Thymus (tissue), 11 donors: ENCODE results near the gene AGA. TPM values are rescaled to one million over a fixed set of nuclear protein-coding genes. Genes with fewer than 3 reads are reported as not detected.
A peak's percentile ranks its signal among the peaks of the same experiment; 100 is the strongest.

Experiments used
- DNase-seq, 9 donors: peaks; one replicate each; pipeline ENCODE4 v3.0.0-alpha.2; 2013; ENCODE audit warnings: low spot score in 9 of 9, low read depth in 6 of 9, missing footprints in 1 of 9
- H3K27ac ChIP-seq, 2 donors: one replicate each; pipeline ENCODE4 v1.5.1; 2013; ENCODE audit warnings: control low read depth in 1 of 2, low read depth in 1 of 2, low read length in 1 of 2, mild to moderate bottlenecking in 1 of 2, moderate library complexity in 1 of 2
- H3K27me3 ChIP-seq, 2 donors: one replicate each; pipeline ENCODE4 v1.5.1; 2013; ENCODE audit warnings: low read length in 1 of 2; ENCODE audit not compliant: control insufficient read depth in 2 of 2, insufficient read depth in 1 of 2
- H3K36me3 ChIP-seq, 2 donors: one replicate each; pipeline ENCODE4 v1.5.1; 2013; ENCODE audit warnings: low read length in 1 of 2, mild to moderate bottlenecking in 1 of 2, moderate library complexity in 1 of 2; ENCODE audit not compliant: control insufficient read depth in 2 of 2, insufficient read depth in 2 of 2
- H3K4me1 ChIP-seq, 2 donors: one replicate each; pipeline ENCODE4 v1.5.1; 2013; ENCODE audit warnings: low read length in 2 of 2; ENCODE audit not compliant: control insufficient read depth in 2 of 2, insufficient read depth in 2 of 2
- H3K4me3 ChIP-seq, 2 donors: one replicate each; pipeline ENCODE4 v1.5.1; 2013; ENCODE audit warnings: low read length in 2 of 2, control low read depth in 1 of 2, mild to moderate bottlenecking in 1 of 2
- H3K9me3 ChIP-seq, 2 donors: one replicate each; pipeline ENCODE4 v1.5.1; 2013; ENCODE audit warnings: low read length in 1 of 2, mild to moderate bottlenecking in 1 of 2; ENCODE audit not compliant: control insufficient read depth in 2 of 2, insufficient read depth in 1 of 2
- WGBS: extraction: QIAGEN DNeasy Blood & Tissue Kit; methylation state at CpG from one replicate; pipeline ENCODE4 v1.1.7; 2013; 5-methylcytosine and 5-hydroxymethylcytosine counted together
- polyA plus RNA-seq: library from polyadenylated mRNA; stranded (reverse); fragments of 200-250 nt; gene quantifications from one replicate; pipeline ENCODE4 v1.2.3, GENCODE V29; 2013
- total RNA-seq: library from RNA; stranded (reverse); fragments of 120-200 nt; gene quantifications from one replicate; pipeline ENCODE4 v1.2.4, GENCODE V29; 2013
- donor health status: healthy.

The AGA gene
- total and polyA plus RNA-seq, 2 donors: 16.3 to 26.5 TPM

DNA sequence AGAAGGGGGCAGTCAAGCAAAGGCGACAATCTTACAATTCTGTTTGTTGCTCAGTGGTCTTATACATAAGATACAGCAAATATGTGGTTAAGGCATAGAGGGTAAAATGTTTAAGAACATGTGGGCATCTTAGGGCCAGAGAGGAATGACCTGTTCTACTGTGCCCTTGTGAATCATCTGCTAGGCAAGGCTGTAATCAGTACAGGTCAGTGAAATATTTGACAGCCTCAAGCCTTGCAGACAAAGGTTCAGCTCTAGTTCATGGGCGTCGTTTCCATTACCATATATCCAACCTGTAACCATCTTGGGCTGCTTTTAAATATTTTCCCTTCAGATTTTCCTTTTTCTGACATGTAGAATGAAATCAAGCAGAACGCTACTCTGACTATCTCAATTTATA lies 37.3 kb downstream of the AGA start:
- DNase-seq: no peak
- Histone ChIP-seq H3K27me3 (no peaks in the 10 kb centered on the region), H3K4me3 (no peak overlapping the region), H3K4me1 (no peaks in the 10 kb centered on the region), H3K36me3 (no peaks in the 10 kb centered on the region), H3K27ac (no peak overlapping the region), H3K9me3 (peaks cover 0 to 5% of the 10 kb centered on the region in 2 donors)
- WGBS: 94% methylated on average over 4 of the region's 4 CpGs

DNA sequence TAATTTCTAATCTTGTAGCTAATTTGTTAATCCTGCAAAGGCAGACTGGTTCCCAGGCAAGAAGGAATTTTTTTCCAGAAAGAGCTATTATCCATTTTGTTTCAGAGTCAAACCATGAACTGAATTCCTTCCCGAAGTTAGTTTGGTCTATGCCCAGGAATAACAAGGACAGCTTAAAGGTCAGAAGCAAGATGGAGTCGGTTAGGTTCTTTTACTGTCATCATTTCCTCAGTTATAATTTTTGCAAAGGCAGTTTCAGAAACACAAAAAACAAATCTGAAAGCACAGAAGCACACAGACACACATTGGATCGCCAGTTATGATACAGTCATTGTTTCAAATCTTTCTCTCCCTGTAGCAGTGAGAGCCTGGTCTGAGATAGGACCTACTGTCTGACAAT lies 37.9 kb downstream of the AGA start:
- H3K27ac ChIP-seq: no peak overlapping the region

DNA sequence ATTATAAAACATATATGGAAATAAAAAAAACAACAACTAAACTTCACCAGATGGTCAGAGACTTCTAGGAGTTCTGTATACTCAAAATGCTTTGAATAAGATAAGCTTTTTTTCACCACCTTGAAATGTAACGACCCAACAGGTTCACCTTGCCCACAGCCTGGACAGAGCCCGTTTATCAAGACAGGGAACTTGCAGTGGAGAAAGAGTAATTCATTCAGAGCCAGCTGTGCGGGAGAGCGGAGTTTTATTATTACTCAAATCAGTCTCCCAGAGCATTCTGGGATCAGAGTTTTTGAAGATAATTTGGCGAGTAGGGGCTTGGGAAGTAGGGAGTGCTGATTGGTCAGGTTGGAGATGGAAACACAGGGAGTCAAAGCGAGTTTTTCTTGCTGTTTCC lies 38.5 kb downstream of the AGA start:
- Histone ChIP-seq H3K36me3 (no peaks in the 10 kb centered on the region), H3K4me3 (no peak overlapping the region), H3K4me1 (no peaks in the 10 kb centered on the region), H3K27me3 (no peaks in the 10 kb centered on the region), H3K27ac (no peak overlapping the region), H3K9me3 (peaks cover 0 to 5% of the 10 kb centered on the region in 2 donors)
- 94% methylated on average over 6 of the region's 6 CpGs for WGBS
- DNase-seq: no peak

More for the DNA sequence above, 37.9 kb downstream of the AGA start:
- no peaks in the 10 kb centered on the region for H3K4me1 ChIP-seq
- H3K36me3 ChIP-seq: no peaks in the 10 kb centered on the region
- peaks cover 0 to 5% of the 10 kb centered on the region in 2 donors for H3K9me3 ChIP-seq
- WGBS: 95% methylated on average over 3 of the region's 3 CpGs
- H3K4me3 ChIP-seq: no peak overlapping the region
- no peak for DNase-seq
- H3K27me3 ChIP-seq: no peaks in the 10 kb centered on the region

DNA sequence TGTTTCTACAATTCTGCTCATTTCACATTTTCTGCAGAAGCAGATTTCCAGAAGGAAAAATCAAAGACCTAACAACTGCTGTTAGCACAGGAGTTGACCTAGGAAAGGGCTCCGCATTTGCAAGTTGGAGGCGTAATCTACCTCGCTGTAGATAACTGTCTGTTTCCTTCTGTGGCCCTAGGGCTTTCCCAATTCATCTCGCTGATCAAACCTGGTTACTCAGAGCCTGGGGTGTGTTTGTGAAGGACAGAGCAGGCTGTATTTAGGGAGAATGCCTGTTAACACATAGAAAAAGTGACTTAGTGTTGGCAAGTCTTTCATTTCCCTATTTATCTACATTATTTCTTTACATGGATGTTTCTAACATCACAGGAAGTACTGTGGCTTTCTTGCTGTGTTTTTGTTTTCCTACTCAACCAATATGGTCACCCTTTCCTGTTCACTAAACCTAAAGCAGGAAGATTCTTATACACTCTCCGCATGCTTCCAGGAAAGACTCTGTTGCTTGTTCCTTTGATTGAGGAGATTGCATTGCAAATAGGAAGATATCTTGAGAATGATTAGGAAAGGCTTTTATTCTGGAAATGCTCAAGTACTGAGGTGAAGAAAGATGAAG lies 40.5 kb downstream of the AGA start:
- Histone ChIP-seq H3K4me1 (no peaks in the 10 kb centered on the region), H3K36me3 (no peaks in the 10 kb centered on the region), H3K9me3 (no peaks in the 10 kb centered on the region), H3K27me3 (no peaks in the 10 kb centered on the region), H3K4me3 (no peak overlapping the region), H3K27ac (peak overlapping the region in 1 of 2 donors; percentile 5)
- peak in 1 of 9 donors; percentile 31 for DNase-seq
- 82% methylated on average over 5 of the region's 5 CpGs for WGBS

DNA sequence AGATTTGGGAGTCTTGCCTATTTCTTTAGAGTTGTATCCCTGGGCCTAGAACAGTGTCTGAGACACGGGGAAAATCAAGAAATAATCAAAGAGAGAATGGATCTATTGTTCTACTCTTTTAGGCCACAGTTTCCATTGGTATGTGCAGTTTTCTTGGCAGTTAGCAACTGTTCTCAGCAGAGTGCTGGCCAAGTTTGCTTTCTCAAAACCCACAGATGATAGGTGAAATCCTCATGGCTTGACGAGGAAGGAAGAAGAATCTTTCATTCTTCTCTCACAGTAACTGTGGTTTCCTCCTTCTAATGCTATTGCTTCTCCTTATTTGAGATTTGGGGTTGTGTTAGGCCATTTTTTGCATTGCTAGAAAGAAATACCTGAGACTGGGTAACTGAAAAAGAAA lies 42.2 kb downstream of the AGA start:
- no peaks in the 10 kb centered on the region for H3K36me3 ChIP-seq
- H3K9me3 ChIP-seq: no peaks in the 10 kb centered on the region
- no peak overlapping the region for H3K27ac ChIP-seq
- H3K4me1 ChIP-seq: no peaks in the 10 kb centered on the region
- H3K27me3 ChIP-seq: no peaks in the 10 kb centered on the region
- H3K4me3 ChIP-seq: no peak overlapping the region
- no peak for DNase-seq
- 64% methylated on average over 2 of the region's 2 CpGs for WGBS

DNA sequence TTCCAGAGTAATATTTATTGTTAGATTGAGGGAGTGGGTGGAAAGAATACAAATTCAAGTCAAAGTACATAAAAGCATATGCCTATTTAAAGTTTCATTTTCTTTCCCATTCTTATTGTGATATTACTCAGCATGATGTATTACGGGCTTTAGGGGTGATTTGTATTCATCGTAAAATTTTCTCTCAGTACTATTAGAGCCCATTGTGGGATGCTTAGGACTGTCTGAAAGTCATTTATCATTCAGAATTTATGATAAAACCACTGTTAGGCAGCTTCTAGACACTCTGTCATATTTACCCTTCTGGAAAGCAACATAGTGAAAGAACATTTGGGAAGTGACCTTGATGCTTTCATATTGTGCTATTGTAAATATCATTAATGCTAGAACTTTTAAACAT lies 45.9 kb downstream of the AGA start:
- peaks cover 5 to 10% of the 10 kb centered on the region in 2 donors for H3K4me1 ChIP-seq
- H3K4me3 ChIP-seq: no peak overlapping the region
- H3K27ac ChIP-seq: no peak overlapping the region
- no peak for DNase-seq
- H3K27me3 ChIP-seq: no peaks in the 10 kb centered on the region
- H3K36me3 ChIP-seq: no peaks in the 10 kb centered on the region
- H3K9me3 ChIP-seq: no peaks in the 10 kb centered on the region
- 92% methylated on average over 2 of the region's 2 CpGs for WGBS

DNA sequence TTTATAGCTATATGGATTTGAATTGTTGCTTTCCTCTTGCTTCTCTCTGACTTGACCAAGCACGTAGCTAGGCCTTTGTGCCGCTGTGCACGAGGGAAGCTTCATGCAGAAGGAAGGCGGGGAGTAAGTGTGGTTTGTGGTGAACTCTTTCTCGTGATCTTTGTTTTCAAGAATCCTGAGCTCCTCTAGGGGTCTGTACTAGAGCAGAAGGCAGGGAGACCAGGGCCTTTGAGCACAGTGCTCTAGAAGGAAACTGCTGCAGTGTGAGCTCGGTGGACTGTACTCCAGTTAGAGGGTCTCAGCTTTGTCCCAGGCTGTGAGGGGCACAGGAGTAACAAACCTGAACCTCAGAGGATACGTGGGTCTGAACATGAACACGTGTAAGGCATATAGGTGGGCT lies 49.0 kb downstream of the AGA start:
- WGBS: 12% methylated on average over 8 of the region's 8 CpGs
- Histone ChIP-seq H3K27ac (peak overlapping the region in 1 of 2 donors; percentile 15), H3K36me3 (no peaks in the 10 kb centered on the region), H3K9me3 (no peaks in the 10 kb centered on the region), H3K4me3 (no peak overlapping the region), H3K4me1 (peaks cover 5 to 10% of the 10 kb centered on the region in 2 donors), H3K27me3 (no peaks in the 10 kb centered on the region)
- peak; percentile 25 to 82 (median 45) for DNase-seq

DNA sequence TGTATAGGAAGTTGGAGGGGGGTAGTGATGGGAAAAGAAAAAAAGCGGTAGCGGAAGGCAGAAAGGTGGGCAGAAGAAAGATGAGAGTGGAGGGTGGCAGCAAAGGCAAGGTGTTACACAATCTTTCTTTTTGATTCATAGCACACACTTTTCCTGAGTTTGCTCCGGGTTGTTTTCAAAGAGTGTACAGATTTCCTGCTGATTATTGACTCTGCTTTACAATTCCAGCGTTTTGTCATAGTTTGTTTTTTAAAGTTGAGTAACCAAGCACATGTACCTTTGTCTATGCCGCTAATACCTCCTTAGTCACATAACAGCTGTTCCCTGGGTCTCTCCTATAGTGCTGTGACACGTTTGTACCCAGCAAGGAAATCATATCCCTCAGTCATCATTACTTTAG lies 50.3 kb downstream of the AGA start:
- Histone ChIP-seq H3K36me3 (no peaks in the 10 kb centered on the region), H3K27me3 (no peaks in the 10 kb centered on the region), H3K4me1 (peaks cover 5 to 10% of the 10 kb centered on the region in 2 donors), H3K9me3 (no peaks in the 10 kb centered on the region), H3K4me3 (no peak overlapping the region), H3K27ac (no peak overlapping the region)
- DNase-seq: no peak
- 90% methylated on average over 6 of the region's 6 CpGs for WGBS

DNA sequence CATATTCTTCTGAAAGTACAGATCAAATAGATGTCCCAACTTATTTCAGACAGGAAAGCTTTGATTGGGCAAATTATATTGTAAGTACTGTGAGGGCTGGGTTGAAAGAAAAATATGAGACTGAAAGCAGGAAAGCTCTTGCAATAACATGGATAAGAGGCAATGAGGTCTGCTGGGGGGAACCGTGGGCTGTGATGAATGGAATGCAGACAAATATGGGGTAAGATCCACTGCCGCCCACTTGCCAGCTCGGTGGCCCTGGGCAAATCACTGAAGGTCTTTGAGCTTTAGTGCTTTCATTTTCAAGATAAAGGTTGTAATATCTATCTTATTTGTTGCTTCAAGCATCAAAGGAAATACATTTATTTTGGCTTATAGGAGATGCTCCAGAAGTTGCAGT lies 51.0 kb downstream of the AGA start:
- Histone ChIP-seq H3K9me3 (no peaks in the 10 kb centered on the region), H3K4me1 (peaks cover 5 to 10% of the 10 kb centered on the region in 2 donors), H3K36me3 (no peaks in the 10 kb centered on the region), H3K27ac (no peak overlapping the region), H3K4me3 (no peak overlapping the region), H3K27me3 (no peaks in the 10 kb centered on the region)
- 90% methylated on average over 3 of the region's 3 CpGs for WGBS
- DNase-seq: no peak
